Epithelial cell of proximal tubule (primary cell): ENCODE results near the gene DYNC2H1. TPM values are rescaled to one million over a fixed set of nuclear protein-coding genes. Genes with fewer than 3 reads are reported as not detected.

ENCODE experiments used
- DNase-seq: peaks from one replicate; pipeline ENCODE4 v3.0.0-alpha.2; 2011; ENCODE audit warnings: low read depth
- H3K4me3 ChIP-seq: 2 replicates; pipeline ENCODE4 v1.5.1; 2011; ENCODE audit warnings: low read depth, mild to moderate bottlenecking, low read length
- CTCF ChIP-seq: conservative IDR thresholded peaks from 2 replicates; pipeline ENCODE4 v1.5.1; 2012; ENCODE audit warnings: low read depth, mild to moderate bottlenecking, low read length
- total RNA-seq: library from RNA; depleted of rRNA; stranded (reverse); fragments of >200 nt; gene quantifications from 2 replicates; pipeline ENCODE4 v1.2.3, GENCODE V29; 2015

Gene DYNC2H1
- total RNA-seq, 1 donor from 2014 or later, result 13.5 TPM

GRCh38 chr11:103420593-103420992, 311.4 kb downstream of the DYNC2H1 start:
- no peak for DNase-seq
- no peak overlapping the region for H3K4me3 ChIP-seq
- TF ChIP-seq CTCF, result no peak

- H3K4me3 ChIP-seq, result no peak overlapping the region
- peak; percentile 23 for DNase-seq
- no peak for TF ChIP-seq CTCF
Measured at GRCh38 chr11:103433386-103434072, 324.3 kb downstream of the DYNC2H1 start.

- no peak overlapping the region for H3K4me3 ChIP-seq
- no peak for TF ChIP-seq CTCF
- DNase-seq, result no peak
Measured at GRCh38 chr11:103434073-103434411, 324.8 kb downstream of the DYNC2H1 start.

- TF ChIP-seq CTCF, result no peak
- no peak for DNase-seq
- no peak overlapping the region for H3K4me3 ChIP-seq
Measured at GRCh38 chr11:103436131-103436770, 327.0 kb downstream of the DYNC2H1 start.

- no peak for DNase-seq
- TF ChIP-seq CTCF, result no peak
- H3K4me3 ChIP-seq, result no peak overlapping the region
Measured at GRCh38 chr11:103441021-103441420, 331.8 kb downstream of the DYNC2H1 start.

- H3K4me3 ChIP-seq, result no peak overlapping the region
Measured at GRCh38 chr11:103448966-103449365, 339.7 kb downstream of the DYNC2H1 start.

More at GRCh38 chr11:103448966-103449365, 339.7 kb downstream of the DYNC2H1 start:
- no peak for TF ChIP-seq CTCF
- no peak for DNase-seq
